Raji (cell line): ENCODE measurements around the gene LRRC7.

ENCODE experiments used
- POLR2A ChIP-seq: IDR thresholded peaks from 2 replicates; pipeline ENCODE4 v1.6.1; 2011; ENCODE audit warnings: low read depth, low read length, control low read depth; ENCODE audit not compliant: insufficient read depth

Gene LRRC7

DNA sequence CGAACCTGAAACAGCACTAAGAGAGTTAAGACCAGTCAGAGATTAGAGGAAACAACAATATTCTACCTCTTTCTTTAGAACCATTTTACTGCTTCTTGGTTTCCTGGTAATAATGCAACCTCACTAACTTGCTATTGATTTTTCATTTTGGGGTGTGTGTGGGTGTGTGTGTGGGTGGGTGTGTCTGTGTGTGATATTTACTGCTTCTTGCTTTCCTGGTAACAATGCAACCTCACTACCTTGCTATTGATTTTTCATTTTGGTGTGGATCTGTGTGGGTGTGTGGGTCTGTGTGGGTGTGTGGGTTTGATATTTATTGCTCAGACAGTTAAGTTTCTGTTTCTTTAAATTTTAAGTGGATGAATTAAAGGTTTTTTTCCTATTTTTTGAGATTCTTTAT is 208.8 kb downstream of the LRRC7 start:
- TF ChIP-seq POLR2A: no peak

DNA sequence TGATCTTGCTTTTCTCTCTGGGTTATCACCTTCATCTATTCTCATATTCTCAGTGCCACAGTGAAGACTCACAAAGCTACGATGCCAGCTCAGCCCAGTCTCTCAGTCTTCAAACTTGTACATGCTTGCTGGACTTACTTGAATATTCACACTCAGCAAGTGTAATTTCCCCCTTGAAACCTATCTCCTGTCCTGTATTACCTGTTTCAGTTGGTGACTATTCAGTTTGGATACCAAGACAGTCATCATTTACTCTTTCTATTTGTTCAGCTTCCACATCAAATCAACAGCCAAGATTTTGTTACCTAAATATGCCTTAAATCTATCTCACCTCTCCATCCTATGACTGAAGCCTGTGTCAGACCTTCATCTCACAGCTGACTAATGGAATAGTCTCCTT is 209.7 kb downstream of the LRRC7 start:
- TF ChIP-seq POLR2A: no peak

DNA sequence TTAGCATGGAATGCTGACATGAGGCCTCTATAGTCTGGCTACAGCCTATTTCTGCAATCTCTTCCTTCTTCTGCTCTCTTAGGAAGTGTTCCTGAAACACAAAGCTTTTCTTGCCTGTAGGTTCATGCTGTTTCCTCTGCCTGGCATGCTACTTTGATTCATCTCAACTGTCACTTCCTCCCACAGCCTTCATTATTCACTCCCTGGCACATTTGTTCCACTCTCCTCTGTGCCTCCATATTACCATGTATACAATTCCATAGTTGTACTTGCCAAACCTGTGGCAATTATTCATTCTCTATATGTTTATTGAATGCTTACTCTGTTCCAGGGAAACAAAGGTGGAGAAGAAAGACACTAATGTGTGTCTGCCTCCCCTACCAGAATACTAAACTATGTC is 210.2 kb downstream of the LRRC7 start:
- TF ChIP-seq POLR2A: no peak

DNA sequence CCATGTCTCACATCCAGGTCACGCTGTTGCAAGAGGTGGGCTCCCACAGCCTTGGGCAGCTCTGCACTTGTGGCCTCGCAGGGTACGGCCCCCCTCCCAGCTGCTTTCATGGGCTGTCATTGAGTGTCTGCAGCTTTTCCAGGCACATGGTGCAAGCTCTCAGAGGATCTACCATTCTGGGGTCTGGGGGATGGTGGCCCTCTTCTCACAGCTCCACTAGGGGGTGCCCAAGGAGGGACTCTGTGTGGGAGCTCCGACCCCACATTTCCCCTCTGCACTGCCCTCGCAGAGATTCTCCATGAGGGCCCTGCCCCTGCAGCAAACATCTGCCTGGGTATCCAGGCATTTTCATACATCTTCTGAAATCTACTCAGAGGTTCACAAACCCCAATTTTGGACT is 219.4 kb downstream of the LRRC7 start:
- TF ChIP-seq POLR2A: no peak

DNA sequence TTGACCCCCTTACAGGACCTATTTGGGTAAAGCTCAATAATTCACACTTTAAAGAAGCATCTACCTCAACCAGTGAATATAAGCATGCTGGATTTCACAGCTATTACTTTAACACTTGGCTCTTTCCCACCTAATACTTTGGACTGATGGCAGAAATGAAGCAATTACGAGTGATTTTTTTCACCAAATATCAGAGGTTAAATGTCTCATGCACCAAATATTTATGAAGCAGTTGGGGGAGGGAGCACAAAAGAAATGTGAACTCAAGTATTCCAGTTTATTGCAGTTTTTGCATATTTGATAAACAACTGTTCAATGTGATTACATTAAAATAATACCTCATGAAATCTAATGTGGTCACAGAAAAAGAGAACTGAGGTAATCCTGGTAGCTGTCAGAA is 223.6 kb downstream of the LRRC7 start:
- TF ChIP-seq POLR2A: no peak

DNA sequence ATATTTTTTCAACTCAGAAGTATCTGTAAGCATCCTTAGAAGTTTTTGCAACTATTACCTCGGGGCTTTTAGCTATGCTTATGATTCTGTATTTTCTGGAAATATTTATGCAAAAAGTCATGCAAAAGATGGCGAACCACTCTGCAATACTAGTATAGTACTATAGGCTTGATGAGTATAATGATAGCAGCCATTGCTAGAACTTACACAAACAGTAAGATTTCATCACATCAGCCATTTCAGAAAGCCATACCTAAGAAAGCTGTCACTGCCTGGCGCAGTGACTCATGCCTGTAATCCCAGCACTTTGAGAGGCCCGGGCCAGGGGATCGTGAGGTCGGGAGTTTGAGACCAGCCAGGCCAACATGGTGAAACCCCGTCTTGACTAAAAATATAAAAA is 227.1 kb downstream of the LRRC7 start:
- TF ChIP-seq POLR2A: no peak

DNA sequence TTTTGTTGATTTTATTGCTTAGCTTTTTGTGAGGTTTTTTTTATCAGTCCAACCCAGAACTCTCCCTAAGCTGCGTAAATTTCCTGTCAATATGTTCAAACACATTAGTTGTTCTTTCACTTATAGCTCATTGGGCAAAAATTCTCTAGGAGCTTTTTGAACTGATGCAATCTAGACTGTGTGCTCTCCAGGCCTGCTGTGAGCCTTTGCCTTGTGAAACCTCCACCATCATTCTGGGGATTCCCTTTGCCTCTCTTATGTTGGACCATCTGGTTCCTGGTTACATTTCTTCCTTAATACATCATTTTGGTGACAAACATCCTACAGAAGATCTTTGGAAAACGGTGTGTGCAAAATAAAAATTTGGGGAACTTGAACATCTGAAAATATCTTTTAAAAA is 247.2 kb downstream of the LRRC7 start:
- no peak for TF ChIP-seq POLR2A

DNA sequence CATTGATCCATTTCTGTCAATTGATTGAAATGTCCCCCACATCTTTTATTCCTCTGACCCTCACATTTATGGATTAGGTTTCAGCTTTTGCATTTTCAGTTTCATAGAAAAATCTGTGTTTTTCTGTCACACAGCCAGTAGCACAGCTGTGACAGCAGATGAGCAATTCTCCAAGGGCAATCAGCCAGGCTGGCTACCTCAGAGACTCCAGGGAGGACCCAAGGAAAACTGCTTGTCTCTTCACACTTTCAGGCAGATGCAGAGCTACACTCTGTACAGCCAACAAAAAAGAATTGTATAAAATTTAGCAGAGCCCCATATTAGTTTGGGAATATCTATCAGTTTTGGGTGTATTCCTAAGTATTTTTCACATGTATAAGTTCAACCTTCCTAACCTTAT is 257.2 kb downstream of the LRRC7 start:
- no peak for TF ChIP-seq POLR2A

DNA sequence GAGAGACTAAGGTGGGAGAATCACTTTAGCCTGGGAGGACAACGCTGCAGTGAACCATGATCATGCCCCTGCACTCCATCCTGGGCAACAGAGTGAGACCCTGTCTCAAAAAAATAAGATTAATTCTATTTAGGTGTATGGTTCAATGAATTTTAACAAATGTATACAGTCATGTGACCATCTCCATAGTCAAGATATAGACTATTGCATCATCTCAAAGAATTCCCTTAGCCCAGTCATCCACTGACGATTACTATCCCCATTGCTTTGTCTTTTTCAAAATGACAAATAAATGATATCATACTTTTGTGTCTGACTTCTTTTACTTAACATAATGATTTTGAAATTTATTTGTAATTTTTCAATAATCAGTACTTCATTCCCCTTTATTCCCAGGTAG is 260.0 kb downstream of the LRRC7 start:
- TF ChIP-seq POLR2A: no peak

DNA sequence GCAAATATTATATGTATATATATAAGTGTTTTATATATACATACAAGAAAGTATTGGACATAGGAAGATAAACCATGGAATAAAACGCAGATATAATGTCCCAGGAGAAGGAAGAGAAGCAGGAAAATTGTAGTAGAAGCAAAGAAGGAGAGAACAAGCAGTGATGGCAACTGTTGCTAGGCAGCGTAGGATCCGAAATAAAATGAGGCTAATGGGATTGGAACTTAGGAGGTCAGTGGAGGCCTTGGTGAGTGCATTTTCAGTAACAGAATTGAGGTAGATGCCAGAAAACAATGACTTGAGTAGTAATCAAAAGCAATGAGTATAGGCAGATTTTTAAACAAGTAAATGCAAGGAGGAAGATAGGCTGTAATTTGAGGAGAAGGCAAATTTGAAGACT is 265.8 kb downstream of the LRRC7 start:
- no peak for TF ChIP-seq POLR2A

DNA sequence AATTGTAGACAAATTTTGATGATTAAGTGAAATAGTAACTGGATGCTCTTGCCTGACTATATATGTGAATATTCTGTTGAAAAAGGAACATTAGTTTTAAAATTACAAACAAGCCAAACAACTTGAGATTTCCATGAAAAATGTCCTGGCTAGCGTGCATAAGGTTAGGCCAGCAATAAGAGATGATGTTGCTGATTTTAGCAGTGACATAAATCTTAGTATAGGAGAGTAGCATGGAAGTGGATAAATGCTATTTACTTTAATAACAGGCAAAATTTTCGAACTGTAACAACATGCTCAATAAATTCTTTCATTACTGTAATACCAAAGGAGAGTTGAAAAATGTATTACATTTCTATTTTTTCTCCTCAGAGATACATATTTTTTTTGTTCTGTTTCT is 266.6 kb downstream of the LRRC7 start:
- no peak for TF ChIP-seq POLR2A

DNA sequence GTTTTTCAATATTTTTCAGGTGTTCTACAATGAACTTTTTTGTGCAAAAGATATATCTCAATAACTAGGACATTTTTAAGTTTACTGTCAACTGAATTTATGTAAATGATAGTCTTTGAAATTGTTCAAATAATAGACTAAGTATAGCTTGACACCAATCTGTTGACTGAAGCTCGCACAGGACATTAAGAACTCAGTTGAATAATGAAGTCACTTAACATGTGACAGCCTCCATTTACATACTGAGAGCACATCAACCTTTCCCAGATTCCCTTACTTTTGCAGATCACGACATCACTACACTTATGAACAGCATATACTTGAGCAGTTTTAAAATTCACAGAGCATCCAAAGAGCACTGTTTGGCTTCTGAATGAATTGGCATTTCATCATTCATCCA is 268.2 kb downstream of the LRRC7 start:
- TF ChIP-seq POLR2A: no peak

DNA sequence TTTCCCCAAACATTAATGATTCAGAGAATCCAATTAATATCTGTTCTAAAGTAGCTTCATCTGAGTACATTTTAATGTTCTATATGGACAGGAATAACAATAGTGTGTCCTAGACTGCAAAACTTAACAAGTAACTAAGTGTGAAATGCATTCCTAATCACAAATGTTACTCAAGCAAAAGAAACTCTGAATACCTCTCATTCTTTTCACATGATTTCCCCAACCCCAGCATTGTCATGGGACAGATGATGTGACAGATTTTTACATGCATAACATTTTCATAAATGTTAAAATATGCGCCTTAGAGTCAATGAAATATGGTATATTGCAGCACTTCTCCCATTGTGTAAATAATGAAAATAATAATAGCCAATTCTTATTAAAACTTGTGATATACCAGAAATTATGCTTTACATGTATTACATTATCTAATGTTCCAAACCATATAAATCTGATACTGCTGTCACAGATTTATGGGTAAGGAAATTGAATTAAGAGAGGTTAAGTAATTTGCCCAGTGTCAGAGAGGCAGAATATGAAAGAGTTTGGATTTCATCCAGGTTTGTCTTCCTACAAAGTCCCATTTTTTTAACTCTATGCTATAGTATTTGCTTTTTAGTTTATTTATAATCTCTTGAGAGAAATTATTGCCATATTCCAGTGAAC is 269.4 kb downstream of the LRRC7 start:
- TF ChIP-seq POLR2A: no peak

DNA sequence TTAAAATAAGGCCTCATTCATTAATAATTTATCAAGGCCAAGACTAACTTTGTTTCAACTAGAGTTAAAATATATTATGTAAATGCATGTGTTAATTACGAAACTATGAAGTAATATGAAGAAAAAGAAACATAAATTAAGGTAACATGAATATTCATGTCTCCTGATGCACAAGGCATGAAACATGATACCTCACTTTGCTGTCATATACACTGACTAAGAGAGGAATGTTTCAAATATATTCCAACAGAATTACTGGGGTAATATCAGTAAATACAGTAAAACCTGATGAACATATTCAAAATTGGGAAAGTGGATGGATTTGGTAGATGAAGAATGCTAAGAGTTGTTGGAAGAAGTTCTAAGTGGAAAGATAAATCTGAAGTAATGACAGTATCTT is 274.6 kb downstream of the LRRC7 start:
- TF ChIP-seq POLR2A: no peak

DNA sequence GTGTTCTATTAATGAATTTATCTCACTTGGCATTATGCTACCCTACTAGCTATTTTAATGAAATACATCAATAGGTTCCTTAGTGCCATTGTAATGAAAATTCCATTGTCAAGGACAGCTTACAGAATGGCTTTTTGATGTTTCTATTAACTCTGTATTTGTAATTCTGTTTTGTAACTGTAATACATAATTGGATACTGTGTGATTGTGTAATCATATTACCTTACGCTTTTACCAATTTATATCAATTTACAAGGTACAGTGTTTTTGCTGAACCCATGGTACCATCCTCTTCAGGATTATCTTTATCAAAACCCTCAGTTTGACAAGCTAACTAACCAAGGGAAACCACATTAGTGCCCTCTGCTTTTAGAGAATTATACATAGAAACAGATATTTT is 277.9 kb downstream of the LRRC7 start:
- no peak for TF ChIP-seq POLR2A

DNA sequence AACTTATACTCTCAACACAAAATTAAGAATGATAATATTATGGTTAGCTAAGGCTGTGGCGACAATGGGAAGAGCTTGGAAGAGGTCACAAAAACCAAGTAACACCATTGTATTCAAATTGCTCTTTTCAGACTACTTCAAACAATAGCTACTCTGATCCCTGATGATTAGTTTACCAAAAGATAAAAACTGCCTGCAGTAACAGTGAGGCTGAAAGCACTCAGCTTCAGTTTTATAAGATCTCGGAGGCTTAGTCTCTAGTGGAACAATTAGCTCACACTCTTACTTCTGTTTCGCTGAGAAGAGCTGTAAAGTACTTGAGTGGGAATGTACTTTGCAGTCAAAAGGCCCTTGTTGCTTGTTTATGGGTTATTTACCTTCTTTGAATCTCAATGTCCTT is 278.5 kb downstream of the LRRC7 start:
- no peak for TF ChIP-seq POLR2A

DNA sequence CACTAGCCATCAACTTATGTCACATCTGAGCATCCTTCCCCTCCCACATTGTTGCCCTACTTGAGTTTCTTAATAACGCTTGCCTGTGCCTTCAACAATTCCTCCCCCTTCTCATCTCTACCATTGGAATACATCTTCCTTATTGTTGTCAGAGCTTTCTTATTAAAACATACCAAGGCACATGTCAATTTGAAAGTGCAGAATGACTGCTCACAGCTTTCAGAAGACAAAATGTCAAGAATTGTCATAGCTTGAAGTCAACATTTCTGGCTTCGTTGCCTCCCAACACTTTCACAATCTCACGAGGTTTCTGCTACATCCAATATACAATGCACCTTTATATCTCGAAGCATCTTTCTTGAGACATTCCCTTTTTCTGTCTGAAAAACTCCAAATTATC is 279.9 kb downstream of the LRRC7 start:
- no peak for TF ChIP-seq POLR2A
